CMK (cell line): ENCODE data around the gene RPS25.
"Not testable (repeated sequence)": the region's sequence is repeated elsewhere in the genome, so short reads cannot be mapped to it uniquely, and the experiment has no call there.

Experiments used
- DNase-seq: peaks from one replicate; pipeline ENCODE4 v3.0.0-alpha.2; 2010; ENCODE audit warnings: low read depth

Gene RPS25

GRCh38 chr11:119018074-119018938 is at the start of gene RPS25, which contains the start of gene TRAPPC4:
Gene RPS25 (minus strand): TSS chr11:119018343. CDS start chr11:119018284, 59 bp downstream.
Gene TRAPPC4 (plus strand): TSS chr11:119018766. CDS start chr11:119018796, 30 bp downstream.
- peak; percentile 96 for DNase-seq

- DNase-seq: peak; percentile 89
Observed at GRCh38 chr11:119067371-119068222, 49.5 kb upstream of the RPS25 start, which contains the start of gene VPS11. Gene VPS11 (plus strand): TSS chr11:119067818. CDS start chr11:119067824, 6 bp downstream.

GRCh38 chr11:119065369-119065768 is 47.2 kb upstream of the RPS25 start:
- no peak for DNase-seq

- DNase-seq: no peak
Observed at GRCh38 chr11:119062779-119063178, 44.6 kb upstream of the RPS25 start.

GRCh38 chr11:119061256-119061655 is 43.1 kb upstream of the RPS25 start:
- no peak for DNase-seq

- not testable (repeated sequence) for DNase-seq
Observed at GRCh38 chr11:119059128-119059527, 41.0 kb upstream of the RPS25 start.

GRCh38 chr11:119057000-119057769 is 39.0 kb upstream of the RPS25 start, which contains the start of gene HYOU1:
Gene HYOU1 (minus strand): TSS chr11:119057205. CDS start chr11:119056160, 1,045 bp downstream.
- peak; percentile 94 for DNase-seq

- no peak for DNase-seq
Observed at GRCh38 chr11:119056421-119056999, 38.4 kb upstream of the RPS25 start.

- no peak for DNase-seq
Observed at GRCh38 chr11:119055901-119056300, 37.8 kb upstream of the RPS25 start.

- no peak for DNase-seq
Observed at GRCh38 chr11:119054418-119054817, 36.3 kb upstream of the RPS25 start.

GRCh38 chr11:119052163-119052814 is 34.1 kb upstream of the RPS25 start:
- DNase-seq: no peak

GRCh38 chr11:119051440-119052162 is 33.5 kb upstream of the RPS25 start:
- no peak for DNase-seq

- DNase-seq: no peak
Observed at GRCh38 chr11:119049081-119049480, 30.9 kb upstream of the RPS25 start.

GRCh38 chr11:119048644-119049043 is 30.5 kb upstream of the RPS25 start:
- no peak for DNase-seq

GRCh38 chr11:119047205-119047604 is 29.1 kb upstream of the RPS25 start:
- DNase-seq: no peak

GRCh38 chr11:119046489-119046888 is 28.3 kb upstream of the RPS25 start:
- no peak for DNase-seq

- no peak for DNase-seq
Observed at GRCh38 chr11:119044708-119045107, 26.6 kb upstream of the RPS25 start.

- no peak for DNase-seq
Observed at GRCh38 chr11:119042927-119043326, 24.8 kb upstream of the RPS25 start.

- no peak for DNase-seq
Observed at GRCh38 chr11:119041821-119042514, 23.8 kb upstream of the RPS25 start.
